Right lung (tissue), 5 donors: ENCODE data around the gene BASP1. TPM values are rescaled to one million over a fixed set of nuclear protein-coding genes. Genes with fewer than 3 reads are reported as not detected.
"Not testable (repeated sequence)": the region's sequence is repeated elsewhere in the genome, so short reads cannot be mapped to it uniquely, and the experiment has no call there.

Experiments used
- DNase-seq, 2 donors: peaks; one replicate each; pipeline ENCODE4 v3.0.0-alpha.2; 2013
- polyA plus RNA-seq, 5 donors: library from polyadenylated mRNA; unstranded; fragments of 120-200 nt; gene quantifications; one replicate each; pipeline versions ENCODE4 v1.2.1 to v1.2.3, GENCODE V29; 2013; ENCODE audit warnings: inconsistent platforms in 1 of 5, low replicate concordance in 1 of 5; ENCODE audit not compliant: insufficient read length in 5 of 5, insufficient read depth in 1 of 5

The BASP1 gene
- polyA plus RNA-seq, 5 donors, result 39.2 to 53.8 (median 45.1) TPM

DNA sequence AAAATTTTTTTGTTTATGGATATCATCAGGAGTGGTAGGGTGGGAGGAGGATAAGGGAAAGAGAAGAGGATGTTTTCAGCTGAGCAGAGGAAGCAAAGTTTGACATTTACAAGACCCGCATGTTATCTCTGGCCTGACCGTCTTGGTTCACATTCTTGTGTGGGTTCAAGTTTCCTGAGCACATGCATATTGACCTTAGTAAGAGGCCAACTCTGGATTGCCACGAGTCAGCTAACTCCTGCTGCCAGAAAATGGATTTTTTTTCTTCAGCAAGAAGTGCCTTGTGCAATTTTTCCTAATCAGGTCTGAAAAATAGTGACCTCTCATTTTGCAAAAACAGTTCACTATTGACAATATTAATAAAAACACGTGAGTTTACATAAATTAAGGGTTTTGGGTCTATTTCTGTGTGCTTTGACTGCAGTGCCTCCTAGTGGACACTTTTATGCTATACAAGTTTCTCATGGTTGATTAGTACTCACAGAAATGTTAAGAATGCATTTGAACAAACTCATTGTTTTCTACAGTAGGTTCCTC, 27.1 kb upstream of the BASP1 start:
- peak; percentile 71 to 76 for DNase-seq

DNA sequence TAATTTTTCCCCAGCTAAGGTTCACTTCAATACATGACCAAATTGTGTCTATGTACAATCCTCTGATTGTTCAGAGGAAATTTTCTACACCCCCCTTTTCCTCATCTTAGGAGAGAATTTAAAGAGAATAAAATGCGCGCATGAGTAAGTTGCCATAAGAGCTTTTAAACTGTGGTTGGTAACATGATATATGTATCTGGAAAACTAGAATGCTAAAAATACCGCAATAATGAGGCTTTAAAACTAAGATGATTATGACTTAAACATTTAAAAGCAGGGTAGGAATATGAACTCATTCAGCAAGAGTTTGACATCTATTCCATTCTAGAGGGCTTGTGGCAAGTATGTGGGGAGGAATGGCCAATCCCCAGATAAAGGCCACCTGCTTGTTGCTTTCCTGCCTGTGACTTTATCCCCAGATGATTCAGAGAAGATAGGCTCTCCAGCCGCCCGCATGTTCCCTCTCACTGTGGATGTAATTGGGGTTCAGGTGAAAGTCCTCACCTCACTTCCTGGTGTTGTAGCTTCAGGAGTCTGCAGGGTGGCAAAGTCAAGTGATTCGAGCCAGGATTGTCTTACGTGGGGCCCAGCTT, 26.5 kb upstream of the BASP1 start:
- no peak for DNase-seq

DNA sequence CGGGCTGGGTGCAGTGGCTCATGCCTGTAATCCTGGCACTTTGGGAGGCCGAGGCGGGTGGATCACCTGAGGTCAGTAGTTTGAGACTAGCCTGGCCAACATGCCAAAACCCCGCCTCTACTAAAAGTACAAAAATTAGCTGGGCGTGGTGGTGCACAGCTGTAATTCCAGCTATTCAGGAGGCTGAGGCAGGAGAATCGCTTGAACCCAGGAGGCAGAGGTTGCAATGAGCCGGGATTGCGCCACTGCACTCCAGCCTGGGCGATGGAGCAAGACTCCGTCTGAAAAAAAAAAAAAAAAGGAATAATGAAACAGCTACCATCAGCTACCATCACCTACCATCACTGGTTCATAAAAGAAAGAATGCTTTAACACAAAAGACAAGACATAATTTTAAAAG, 25.9 kb upstream of the BASP1 start:
- DNase-seq, result not testable (repeated sequence)

DNA sequence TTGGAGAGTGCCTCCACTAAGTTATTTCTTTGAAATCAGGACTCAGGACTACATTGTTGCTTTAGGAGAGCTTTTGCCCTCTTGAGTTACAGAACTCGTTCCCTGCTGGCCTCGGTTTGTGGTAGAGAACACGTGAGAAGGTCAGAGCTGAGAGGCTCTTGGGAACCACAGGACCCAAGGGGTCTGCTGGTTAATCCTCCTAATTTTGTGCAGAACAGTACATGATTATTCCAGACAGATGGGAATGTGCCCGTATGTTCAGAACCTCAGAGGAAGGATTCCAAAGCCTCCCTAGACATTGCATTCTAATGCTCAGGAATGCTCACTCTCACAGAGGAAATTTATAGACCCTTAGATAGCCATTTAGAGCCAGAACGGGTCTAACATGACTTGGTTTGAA, 25.2 kb upstream of the BASP1 start:
- DNase-seq, result no peak

DNA sequence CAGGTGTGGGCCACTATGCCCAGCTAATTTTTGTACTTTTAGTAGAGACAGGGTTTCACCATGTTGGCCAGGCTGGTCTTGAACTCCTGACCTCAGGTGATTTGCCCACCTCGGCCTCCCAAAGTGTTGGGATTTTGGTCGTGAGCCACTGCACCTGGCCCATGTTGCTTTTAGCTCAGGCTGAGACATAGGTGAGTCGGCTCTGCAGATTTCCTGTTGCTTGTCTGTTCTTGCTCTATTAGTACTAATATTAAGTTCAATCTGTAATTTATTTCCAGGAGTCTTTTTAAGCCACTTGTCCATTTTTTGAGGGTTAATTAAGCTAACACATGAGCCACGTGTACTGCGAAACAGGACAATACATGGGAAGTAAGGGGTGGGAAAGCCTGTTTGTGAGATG, 21.4 kb upstream of the BASP1 start:
- no peak for DNase-seq

DNA sequence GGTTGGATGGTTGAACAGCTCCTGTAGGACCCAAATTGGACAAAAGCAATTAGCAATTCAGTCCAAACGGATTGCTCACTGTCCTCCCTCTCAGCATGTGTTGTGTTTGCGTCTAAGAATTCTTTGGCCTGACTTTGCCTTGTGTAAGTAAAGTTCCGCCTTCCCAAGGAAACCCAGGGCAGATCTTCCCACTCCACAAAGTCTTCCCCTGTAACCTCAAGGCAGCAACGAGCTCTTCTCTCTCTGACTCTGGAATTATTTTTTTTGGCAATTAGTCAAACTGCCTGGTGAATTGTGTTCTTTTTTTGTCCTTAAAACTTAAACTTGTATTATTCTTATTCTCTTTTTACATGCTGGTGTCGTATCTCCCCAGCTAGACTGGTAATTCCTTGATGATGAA, 20.7 kb upstream of the BASP1 start:
- DNase-seq, result no peak

DNA sequence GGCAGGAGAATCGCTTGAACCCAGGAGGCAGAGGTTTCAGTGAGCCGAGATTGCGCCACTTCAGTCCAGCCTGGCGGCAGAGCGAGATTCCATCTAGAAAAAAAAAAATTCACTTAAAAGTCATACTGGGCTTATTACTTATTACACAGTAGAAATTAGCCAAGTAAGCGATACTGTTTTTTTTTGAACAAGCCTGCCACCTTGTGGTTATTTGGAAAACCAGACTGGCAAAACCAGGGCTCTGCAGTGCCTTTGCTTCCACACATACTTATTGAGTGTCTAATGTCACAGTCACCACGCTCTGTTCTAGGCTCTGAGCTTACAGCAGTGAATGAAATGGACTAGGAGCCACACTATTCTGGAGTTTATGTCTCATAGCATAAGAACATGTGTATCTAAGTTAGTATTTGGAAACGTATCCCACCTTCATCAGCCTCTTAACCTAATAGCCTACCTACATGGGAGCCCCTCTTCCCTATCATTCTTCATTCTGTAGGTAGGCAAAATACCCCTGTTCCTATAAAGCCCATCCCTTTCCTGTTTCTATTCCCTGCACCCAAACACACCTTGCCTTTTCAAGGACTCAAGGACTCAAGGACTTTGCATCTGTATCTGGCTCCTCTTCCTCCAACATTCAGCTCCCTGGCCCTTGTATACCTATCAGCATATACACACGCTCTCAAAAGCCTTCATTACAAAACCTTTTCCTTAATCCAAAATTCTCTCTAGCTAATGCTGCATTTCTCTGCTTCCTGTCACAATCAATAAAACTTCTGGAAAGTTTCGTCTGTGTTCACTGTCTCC, 13.9 kb upstream of the BASP1 start:
- DNase-seq, result peak; percentile 58 to 74

DNA sequence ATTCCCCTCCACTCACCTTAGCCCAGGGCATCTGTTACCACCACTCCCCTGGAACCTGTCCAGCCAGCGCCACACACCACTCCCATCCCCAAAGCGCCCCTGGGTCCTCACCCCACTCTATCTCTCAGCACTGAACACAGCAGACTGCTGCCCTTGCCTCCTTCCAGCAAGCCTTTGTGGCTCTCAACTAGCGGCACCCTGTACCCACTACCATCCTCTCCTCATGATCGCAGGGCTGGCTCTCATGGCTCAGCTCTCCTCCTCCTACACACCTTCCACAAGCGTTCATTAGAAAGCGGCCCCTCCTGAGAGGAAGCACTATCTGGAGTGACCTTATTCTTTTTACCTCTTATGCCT, 13.3 kb upstream of the BASP1 start:
- no peak for DNase-seq

DNA sequence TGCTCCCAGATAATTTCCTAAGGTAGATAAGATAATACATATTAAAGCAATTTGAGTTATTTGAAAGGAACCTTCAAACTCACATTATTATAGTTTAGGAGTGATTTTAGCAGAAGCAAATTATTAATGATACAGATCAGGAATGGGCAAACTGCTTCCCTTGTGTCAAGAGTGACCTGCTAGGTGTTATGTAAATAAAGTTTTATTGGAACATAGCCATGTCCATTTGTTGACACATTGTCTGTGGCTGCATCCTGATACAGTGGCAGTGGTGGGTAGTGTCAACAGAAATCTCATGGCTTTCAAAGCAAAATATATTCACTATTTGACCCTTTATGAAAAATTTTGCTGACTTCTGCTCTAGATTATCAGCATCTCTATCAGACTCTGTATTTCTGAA, 11.4 kb upstream of the BASP1 start:
- no peak for DNase-seq

DNA sequence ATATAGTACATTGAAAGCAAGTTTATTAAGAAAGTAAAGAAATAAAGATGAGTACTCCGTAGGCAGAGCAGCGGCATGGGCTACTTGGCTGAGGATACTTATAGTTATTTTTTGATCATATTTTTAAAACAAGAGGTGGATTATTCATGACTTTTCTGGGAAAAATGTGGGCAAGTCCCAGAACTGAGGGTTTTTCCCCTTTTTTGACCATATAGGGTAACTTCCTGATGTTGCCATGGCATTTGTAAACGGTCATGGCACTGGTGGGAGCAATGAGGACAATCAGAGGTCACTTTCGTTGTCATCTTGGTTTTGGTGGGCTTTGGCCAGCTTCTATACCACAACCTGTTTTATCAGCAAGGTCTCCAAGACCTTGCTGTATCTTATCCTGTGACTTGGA, 5.2 kb upstream of the BASP1 start:
- no peak for DNase-seq

DNA sequence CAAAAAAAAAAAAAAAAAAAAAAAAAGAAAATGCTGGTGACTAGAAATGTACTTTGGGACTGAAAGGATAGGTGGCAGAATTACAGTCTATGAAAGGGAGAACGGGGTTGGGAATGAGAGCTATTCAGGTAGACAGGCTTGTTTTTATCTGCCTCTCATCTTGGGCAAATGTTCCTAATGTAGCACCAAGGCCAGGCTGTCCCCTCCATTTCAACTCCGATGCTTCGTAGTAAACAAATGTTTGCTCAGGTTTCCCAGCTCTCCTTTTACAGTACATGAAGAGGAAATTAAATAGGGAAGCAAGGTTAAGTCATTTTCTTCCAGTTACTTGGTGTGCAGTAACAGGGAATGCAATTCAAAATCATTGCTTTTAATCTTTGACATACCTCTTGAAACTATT, 4.4 kb upstream of the BASP1 start:
- no peak for DNase-seq

DNA sequence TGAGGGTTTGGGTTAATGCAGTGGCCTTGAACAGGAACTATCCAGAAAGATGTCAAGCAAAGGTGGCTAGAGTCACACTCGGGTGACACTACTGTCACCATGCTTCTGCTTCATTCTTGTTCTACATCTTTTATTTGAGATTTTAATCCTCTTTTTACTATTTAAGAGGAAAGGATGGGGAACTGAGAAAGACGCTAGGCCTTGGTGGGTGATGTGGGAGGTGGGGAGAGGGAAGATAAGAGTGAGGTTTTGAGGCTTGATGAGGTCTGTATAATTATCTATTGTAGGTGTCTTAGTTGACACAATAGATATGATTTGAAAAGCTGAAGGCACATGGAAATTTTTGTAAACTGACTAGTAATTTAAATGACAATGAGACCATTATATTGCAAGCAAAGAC, 3.5 kb upstream of the BASP1 start:
- DNase-seq, result no peak

DNA sequence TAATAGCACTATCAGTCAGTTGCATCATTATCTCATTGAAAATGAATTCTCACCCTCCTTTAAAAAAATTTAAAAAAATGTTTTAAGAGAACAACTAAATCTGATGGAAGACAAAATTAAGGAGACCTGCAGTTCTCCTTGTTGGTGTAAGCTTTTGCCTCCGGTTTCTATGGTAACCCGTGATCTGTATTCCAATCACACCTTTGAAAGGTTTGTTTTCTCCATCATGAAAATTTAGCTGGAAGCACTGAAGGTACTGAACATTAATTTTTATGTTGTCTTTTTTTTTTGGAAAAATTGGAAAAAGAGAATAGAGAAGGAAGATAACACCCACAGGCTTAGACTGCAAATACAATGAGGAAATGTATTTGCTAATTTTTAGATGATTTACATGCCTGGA, 2.5 kb upstream of the BASP1 start:
- no peak for DNase-seq

DNA sequence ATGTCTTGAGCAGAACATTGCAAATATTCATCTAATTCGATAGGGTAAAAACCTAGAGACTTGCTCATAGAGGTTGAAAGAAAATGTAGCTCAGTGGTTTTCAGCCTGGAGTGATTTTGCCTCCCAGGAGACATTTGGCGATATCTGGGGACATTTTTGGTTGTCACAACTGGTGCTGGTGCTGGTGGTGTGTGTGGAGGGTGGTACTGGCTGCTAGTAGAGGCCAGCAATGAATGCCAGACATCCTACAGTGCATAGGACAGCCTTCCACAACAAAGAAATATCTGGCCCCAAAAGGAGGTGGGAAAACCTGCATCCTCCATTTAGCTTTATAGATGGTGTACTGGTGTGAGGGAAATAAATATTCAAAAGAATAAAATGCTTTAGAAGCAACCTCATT, 2.1 kb upstream of the BASP1 start:
- DNase-seq, result no peak

DNA sequence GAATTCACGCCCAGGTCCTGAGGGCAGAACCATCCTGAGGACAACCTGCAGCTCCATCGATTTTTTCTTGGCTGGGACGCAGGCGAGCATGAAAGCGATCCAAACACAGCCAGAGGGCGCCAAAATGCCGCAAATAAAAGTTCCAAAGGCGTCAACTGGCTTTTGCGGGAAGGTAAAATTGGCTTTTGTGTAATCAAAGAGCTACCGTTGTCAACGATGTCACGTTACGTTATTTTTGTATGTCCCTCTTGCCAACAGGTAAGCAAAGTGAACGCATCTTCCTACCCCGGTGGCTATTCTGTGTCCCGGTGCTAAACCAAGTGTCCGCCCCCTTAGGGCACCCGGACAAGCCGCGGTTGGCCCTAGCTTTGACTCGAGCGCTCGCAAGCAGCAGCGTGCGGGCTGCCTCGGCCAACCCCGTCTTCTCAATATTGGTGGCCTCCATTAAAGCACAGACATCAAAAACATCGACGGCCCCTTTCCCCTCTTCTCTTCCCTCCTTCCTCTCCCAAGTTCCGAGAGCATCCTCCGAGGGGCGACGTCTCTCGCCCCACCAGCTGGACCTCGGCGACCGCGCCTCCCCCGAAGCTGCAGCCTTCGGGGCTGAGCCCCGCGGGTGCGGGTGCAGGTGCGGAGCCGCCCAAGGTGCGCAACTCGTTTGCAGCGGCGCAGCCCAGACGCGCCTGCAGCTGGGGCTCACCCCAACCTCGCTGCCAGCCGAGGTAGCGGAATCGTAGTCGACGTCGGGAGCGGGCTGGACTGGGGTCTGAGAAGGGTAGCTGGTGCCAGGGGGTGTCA, 1.1 kb upstream of the BASP1 start:
- peak; percentile 81 to 84 for DNase-seq

DNA sequence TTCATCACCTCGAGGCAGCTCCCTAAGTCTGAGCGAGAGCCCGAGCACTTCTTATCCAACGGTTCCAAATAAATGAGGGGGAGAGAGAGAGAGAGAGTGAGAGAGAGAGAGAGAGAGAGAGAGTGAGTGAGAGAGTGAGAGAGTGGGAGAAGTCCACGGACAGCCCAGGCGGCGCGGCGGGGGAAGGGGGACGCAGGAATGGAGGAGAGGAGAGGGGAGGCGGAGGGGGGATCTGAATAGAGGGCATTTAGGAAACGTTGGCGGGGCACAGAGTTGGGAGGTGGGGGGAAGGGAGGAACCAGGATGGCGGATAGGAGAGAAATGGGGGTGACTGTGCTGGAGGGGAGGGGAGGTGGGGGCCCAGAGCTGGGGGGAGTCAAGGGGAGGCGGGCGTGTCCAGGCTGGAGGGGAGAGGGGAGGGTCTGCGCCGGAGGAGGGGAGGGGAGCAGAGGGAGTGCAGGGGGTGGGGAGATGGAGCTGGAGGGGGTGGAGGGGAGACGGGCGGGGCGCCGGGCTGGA, 398 bp upstream of the BASP1 start:
- peak; percentile 67 to 73 for DNase-seq

DNA sequence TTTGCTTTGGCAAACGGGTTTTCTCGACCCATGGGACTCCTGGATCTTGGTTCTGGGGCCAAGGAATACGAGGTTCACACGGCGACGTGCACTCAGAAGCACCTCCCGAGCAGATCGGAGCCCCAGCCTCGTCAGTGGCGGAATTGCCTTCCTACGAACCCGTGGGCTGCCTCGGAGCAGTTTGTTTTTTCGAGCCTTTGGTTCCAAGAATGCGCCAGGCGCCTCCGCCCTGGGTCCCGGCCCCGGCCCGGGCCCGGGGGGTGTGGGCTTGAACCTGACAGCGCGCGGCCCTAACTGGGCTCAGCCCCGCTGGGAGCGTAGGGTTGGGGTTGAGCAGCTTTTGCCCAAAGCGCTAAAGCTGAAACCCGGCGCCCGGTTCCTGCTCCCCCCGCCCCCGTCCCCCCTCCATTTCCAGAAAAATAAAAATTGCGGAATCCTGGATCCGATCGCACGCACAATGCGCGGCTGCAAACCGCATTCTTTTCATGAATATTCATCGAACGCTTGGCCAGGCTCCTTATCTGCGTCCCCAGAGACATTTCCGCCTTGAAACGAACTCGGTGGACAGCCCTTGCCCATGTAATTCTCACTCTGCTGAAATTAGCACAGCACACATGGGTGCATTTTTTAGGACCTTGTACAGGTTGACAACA, 1.0 kb downstream of the BASP1 start:
- peak in 1 of 2 donors; percentile 38 for DNase-seq

DNA sequence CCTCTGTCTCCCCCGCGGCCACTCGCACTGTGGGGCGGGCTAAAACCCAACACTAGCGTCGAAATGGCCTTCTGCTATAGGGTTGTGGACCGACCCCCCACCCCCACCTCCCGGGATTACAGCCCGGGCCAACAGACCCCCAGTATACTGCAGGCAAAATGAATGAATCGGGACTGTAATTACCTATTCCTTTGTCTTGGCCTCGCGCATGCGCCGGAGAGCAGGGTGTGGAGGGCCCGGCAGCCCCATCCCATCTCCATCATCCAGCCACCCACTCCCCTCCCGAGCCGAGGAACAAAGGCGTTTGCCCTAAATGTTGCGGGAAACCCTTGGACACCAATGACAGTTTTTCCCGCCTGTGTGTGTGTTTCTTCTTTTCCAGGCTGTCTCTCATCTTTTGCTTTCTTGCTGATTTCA, 1.6 kb downstream of the BASP1 start:
- peak in 1 of 2 donors; percentile 38 for DNase-seq

DNA sequence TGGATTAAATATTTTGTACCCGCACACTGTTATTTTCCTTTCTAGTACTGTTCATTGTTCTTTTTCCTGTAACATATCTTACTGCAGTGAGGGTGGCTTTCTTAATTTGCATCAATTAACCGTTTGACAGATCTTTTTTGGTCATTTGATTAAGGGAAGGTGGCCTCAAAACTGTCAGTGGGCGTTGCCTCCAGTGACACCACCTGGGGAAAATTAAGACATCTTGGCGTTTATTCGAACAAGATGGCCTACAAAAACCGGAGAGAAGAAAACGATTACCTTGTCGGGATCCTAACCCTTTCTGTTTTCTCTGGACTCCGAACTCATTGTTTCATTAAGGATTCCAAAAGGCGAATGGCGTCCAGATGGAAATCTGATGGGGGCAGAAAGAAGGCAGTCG, 2.0 kb downstream of the BASP1 start:
- no peak for DNase-seq

DNA sequence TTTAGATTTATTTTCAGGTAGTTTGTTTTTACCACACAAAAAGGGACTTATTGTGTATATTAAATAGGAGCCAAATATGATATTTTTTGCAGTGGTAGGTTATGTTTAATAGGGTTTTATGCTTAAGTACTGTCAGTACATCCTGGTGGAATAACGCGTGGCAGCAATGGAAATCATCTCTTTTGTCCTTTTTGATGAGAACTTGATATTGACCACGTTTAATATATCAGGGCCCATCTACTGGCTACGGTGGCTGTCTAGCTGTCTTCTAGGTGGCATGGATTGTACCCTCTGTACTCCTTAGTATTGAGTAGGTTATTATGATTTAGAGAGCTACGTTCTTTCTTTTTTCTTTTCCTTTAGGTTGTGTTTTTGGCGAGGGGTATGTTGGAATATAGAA, 2.6 kb downstream of the BASP1 start:
- no peak for DNase-seq

DNA sequence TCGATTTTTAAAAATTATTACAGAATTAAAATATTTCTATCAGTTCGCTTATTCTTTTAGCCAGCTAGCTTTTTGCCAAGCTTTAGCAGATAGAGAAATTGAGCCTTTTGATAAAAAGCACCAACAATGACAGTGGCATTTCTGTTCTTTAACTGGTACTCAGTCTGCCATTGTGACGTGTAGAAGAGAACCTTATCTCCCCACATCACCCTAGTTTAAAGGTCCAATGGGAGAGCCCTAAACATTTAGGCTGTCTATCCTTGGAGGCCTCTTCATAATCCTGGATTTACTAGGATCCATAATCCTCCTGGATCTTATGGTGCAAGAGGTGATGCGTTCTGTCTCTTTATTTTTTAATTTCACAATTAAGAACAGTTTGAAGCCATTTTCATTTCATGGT, 3.0 kb downstream of the BASP1 start:
- DNase-seq, result no peak
